Activated naive CD4-positive, alpha-beta T cell treated with anti-CD3 and anti-CD28 coated beads, Interleukin-2, amount 50 U/mL, for 72 hours (primary cell): ENCODE measurements around the gene PCBD2. TPM values are rescaled to one million over a fixed set of nuclear protein-coding genes. Genes with fewer than 3 reads are reported as not detected.
"Not testable (repeated sequence)": the region's sequence is repeated elsewhere in the genome, so short reads cannot be mapped to it uniquely, and the experiment has no call there.

ENCODE experiments used
- ATAC-seq, 2 donors: fragments of 150-1000 bp; cut with Tn5 transposase; 2 replicates each; pipeline ENCODE4 v1.10.0; 2021; ENCODE audit warnings: mild to moderate bottlenecking in 2 of 2, moderate library complexity in 2 of 2
- DNase-seq, 2 donors: peaks; one replicate each; pipeline ENCODE4 v3.0.0; 2021 to 2022; ENCODE audit warnings: low spot score in 2 of 2
- H3K27ac Mint-ChIP-seq, 2 donors: one replicate each; pipeline ENCODE4 v1.8.0; 2022; ENCODE audit warnings: mild to moderate bottlenecking in 2 of 2, mixed read lengths in 2 of 2
- H3K36me3 Mint-ChIP-seq, 2 donors: one replicate each; pipeline ENCODE4 v1.8.0; 2022; ENCODE audit warnings: mixed read lengths in 2 of 2
- H3K9me3 Mint-ChIP-seq, 2 donors: one replicate each; pipeline ENCODE4 v1.8.0; 2022; ENCODE audit warnings: mixed read lengths in 2 of 2
- total RNA-seq, 2 donors: library from RNA; stranded (reverse); gene quantifications; one replicate each; pipeline ENCODE4 v1.2.3, GENCODE V29; 2022

PCBD2 gene
- total RNA-seq, 2 donors from 2014 or later = 5.7 to 14.1 TPM

DNA sequence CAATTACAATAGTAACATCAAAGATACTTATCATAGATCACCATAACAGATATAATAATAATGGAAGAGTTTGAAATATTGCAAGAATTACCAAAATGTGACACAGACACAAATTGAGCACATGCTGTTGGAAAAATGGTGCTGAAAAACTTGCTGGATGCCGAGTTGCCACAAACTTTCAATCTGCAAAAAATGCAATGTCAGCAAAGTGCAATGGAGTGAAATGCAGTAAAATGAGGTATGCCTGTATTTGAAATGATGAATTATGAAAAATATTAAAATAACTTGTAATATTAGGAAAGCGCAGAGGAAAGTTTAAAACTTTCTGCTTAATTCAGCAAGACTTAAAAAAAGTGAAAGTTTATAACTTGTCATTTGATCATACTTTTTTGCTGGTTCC, 12.0 kb upstream of the PCBD2 start:
- Mint-ChIP-seq H3K27ac (no peak overlapping the region), H3K36me3 (peaks cover 10 to 12% of the 10 kb centered on the region in 2 donors), H3K9me3 (no peaks in the 10 kb centered on the region)
- ATAC-seq (no peak), DNase-seq (no peak)

DNA sequence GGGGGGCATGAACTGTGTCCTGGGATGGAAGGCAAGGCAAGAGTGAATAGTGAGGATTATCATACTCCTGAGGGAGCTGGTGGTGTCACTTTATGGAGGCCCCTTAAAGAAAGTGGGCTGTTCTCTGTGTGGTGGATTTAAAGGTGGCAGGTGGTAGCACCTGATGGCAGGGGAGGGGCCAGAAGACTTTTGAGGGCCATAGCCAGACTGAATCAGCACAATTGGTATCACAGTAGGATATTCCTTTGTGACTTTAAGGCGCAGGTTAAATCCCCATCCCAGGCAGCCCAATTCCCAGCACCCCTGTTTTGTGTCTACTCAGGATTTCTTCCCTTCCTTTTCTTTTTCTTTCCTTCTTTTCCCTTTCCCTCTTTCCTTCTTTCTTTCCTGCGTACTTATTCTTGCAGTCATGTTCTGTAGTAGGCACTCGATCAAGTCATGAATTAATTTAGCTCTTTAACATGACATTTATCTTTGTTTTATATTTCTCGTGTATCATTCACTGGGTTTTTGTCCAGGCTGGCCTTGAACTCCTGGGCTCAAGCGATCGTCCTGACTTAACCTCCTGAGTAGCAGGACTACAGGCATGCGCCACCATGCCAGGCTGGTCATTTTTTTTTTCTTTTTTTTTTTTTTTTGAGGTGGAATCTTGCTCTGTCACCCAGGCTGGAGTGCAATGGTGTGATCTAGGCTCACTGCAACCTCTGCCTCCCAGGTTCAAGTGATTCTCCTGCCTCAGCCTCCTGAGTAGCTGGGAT, 11.0 kb upstream of the PCBD2 start:
- H3K27ac Mint-ChIP-seq = peak overlapping the region in 1 of 2 donors; percentile 33
- ATAC-seq = no peak
- no peaks in the 10 kb centered on the region for H3K9me3 Mint-ChIP-seq
- no peak for DNase-seq
- peaks cover 10 to 12% of the 10 kb centered on the region in 2 donors for H3K36me3 Mint-ChIP-seq

DNA sequence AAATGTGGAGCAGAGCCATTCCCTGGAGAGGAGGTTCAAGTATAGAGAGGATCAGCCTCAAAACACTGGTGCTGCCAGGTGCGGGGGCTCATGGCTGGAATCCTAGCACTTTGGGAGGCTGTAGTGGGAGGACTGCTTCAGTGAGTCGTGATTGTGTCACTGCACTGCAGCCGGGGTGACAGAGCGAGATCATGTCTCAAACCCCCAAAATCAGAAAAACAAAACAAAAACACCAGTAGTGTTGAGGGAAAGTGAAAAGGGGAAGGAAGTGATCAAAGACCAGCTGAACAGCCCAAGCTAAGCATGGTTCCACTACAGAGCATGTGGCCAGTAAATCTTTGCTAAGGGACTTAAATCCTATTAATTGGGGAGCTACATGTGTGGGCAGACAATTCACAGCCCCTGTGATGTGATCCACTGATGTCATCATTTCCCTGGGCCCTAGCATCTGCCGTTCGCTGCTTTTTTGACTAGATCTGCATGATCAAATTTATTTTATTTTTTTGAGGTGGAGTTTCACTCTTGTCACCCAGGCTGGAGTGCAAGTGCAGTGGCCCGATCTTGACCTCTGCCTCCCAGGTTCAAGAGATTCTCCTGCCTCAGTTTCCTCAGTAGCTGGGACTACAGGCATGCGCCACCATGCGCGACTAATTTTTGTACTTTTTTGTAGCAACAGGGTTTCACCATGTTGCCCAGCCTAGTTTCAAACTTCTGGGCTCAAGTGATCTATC, 2.7 kb upstream of the PCBD2 start:
- Mint-ChIP-seq H3K27ac (peak overlapping the region; percentile 12 to 51), H3K9me3 (no peaks in the 10 kb centered on the region), H3K36me3 (peaks cover 0 to 6% of the 10 kb centered on the region in 2 donors)
- ATAC-seq (no peak), DNase-seq (no peak)

DNA sequence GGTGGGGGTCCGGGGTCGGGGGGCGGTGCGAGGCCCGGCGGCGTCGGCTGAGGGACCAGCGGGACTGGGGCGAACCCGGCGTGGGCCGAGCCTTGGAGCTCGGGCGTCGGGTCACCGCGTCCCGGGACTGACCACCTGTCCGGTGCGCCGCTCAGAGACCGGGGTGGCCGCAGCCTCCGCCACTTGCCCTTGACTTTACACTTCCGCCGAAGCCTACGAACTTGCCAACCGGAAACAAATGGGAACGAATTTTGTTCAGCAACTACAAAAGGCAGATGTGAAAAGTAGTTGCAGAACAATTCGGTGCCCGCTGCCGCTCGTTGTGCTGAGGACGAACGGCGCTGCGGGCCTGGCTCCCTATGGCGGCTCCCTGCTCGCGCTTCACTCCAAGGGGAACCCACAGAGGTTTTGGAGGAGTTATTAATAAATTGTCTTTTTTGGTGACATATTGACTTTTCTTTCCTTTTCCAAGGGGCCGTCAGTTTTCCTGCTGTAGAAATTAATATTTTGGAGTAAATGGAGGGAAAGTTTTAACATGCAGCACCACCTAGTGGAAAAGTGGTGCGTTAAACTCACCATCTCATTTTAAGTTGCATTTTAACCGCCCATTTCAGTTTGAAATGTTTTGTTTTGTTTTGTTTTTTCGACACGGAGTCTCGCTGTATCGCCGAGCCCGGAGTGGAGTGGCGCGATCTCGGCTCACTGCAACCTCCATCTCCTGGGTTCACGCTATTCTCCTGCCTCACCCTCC, 490 bp downstream of the PCBD2 start:
- DNase-seq (peak in 1 of 2 donors; percentile 71), ATAC-seq (peak; percentile 17 to 36)
- Mint-ChIP-seq H3K36me3 (peaks cover 0 to 6% of the 10 kb centered on the region in 2 donors), H3K9me3 (no peaks in the 10 kb centered on the region), H3K27ac (peak overlapping the region; percentile 97 to 98)

DNA sequence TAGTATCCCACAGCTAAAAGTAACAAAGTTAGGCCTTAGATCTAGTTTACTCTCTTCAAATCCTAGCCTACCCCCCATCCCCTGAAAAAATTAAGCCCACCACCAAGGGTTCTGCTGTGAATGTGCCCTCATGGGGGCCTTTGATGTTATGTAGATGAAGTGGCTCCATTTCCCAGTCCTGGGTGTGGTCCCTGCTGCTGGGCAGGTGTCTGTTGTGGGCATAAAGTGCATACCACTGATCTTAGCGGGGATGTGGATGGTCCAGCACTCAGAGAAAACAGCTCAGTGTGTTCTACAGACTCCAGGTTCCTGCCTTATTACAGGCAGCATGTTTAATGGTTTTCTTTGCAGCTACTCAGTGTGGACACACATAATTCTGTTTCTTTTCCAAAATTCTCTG, 1.9 kb downstream of the PCBD2 start:
- H3K36me3 Mint-ChIP-seq = peaks cover 0 to 6% of the 10 kb centered on the region in 2 donors
- no peaks in the 10 kb centered on the region for H3K9me3 Mint-ChIP-seq
- H3K27ac Mint-ChIP-seq = peak overlapping the region; percentile 97 to 98
- ATAC-seq = no peak
- no peak for DNase-seq

DNA sequence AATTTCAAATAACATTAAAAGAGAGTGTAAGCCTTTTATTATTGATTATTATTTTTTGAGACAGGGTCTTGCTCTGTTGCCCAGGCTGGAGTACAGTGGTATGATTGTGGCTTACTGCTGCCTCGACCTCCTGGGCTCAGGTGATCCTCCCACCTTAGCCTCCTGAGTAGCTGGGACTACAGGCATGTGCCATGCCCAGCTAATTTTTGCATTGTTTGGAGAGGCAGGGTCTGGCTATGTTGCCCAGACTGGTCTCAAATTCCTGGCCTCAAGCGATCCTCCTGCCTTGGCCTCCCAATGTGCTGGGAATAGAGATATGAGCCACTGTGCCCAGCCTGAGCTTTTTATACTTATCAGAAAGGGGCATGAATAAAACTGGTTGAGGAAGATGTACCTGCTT, 5.8 kb downstream of the PCBD2 start:
- not testable (repeated sequence) for ATAC-seq, H3K36me3 Mint-ChIP-seq, H3K27ac Mint-ChIP-seq, H3K9me3 Mint-ChIP-seq, DNase-seq

DNA sequence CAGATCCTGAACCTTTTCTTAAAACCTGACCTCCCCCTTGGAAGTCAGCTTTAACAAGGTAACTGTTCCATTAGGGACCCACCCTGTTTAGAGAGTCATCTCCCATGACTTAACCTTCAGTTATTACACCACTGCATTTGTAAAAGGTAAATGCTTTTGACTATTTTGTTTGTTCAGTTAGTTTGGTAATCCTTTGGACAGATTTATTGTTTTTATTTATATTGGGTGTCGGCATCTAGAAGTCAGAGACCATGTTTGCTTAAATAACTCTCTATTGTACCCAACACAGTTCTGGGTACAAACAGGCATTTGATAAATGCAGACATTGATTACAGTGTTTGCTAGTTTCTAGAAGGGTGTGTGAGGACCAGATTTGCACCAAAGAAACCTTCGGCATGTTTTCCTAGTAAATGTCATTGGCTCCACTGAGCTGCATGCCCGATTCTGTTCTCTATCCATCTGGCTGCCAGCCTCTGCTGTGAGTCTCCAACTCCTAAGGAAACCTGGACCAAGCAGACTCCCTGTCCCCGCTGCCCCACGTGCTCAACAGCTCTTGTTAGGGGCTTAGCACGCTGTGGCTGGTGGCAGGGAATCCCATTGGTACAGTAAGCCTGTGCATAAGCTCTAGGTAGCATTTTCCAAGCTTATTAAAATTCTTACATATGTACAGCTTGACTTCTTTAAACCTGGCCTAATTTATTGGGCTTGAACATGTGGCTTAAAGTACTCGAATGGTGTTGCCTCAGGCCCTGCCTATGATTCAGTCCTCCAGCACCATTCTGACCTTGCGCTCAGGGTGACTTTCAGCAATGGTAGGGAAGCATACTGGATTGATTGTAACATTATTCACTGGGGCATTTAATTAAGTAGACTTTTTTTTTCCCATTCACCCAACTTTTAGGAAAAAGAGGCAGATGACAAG, 6.6 kb downstream of the PCBD2 start:
- Mint-ChIP-seq H3K9me3 (no peaks in the 10 kb centered on the region), H3K27ac (no peak overlapping the region), H3K36me3 (no peaks in the 10 kb centered on the region)
- ATAC-seq (no peak), DNase-seq (no peak)

DNA sequence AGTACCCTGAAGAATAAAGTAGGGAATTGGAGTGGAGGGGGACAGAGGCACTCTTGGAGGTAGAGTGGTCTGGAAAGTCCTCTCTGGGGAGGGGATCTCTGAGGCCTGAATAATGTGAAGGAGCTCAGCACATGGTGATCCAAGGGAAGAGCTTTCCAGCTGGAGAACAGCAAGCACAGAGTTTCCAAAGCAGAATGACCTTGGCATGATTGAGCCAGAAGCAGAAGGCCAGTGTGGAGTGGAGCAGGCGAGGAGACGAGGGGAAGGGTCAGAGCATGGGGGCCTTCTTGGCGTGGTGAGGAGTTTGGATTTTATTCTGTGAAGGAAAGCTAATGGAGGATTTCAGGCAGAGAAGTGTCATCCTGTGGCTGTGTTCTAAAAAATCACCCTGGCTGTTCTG, 8.3 kb downstream of the PCBD2 start:
- peaks cover 0 to 10% of the 10 kb centered on the region in 2 donors for H3K36me3 Mint-ChIP-seq

DNA sequence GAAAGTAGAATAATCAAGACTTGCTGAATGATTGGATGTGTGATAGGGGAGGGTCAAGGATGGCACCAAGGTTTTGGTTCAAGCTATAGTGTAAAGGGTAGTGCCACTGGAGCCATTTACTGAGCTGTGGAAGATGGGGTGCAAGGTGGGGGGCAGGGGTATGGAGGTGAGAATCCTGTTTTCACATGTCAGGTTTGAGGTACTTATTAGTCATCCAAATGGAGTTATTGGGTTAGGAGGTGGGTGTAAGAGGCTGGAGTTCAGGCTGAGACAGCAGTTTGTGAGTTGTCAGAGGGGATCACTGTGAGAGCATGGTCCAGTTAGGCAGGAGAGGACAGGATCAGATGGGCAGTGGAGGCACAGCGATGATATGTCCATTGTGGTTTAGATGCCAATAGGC, 8.9 kb downstream of the PCBD2 start:
- H3K36me3 Mint-ChIP-seq = peaks cover 0 to 10% of the 10 kb centered on the region in 2 donors
- DNase-seq (no peak), ATAC-seq (peak in 1 of 2 donors; percentile 58)
- H3K27ac Mint-ChIP-seq = no peak overlapping the region
- H3K9me3 Mint-ChIP-seq = no peaks in the 10 kb centered on the region

More for the DNA sequence above, 8.3 kb downstream of the PCBD2 start:
- ATAC-seq = no peak
- Mint-ChIP-seq H3K9me3 (no peaks in the 10 kb centered on the region), H3K27ac (no peak overlapping the region)
- no peak for DNase-seq

DNA sequence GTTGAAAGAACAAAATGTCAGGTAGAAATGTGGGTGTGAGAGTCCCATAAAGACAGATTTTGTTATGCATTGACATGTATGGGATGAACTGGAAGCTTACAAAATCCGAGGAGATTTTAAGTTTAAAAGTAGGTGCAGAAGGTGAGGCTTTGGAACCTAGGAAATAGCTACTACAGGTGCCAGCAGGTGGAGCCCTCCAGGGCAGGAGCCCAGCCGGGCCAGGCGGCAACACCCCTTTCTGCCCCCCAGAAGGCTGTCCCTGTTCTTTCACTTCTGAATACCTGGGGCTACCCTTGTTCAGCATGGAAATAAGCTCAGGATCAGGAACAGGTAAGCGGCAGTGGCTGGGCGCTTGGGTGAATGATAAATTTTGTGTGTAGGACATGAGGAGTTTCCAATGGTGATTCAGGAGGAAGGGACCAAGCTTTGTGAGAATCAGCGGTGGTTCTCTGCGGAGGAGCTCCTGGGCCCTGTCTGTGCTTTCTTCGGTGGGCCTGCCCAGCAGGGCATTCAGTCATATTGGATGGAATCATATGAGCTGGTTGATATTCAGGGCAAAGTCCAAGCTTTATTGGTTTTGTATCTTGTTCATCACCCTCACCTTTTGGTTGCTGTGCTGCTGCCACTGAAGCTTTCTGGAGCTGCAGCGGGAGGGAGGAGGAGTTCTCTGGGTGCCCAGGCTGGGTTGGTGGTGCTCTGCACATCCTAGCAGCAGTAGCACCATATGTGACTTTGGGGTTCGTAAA, 12.3 kb downstream of the PCBD2 start:
- ATAC-seq = no peak
- peak overlapping the region in 1 of 2 donors; percentile 32 for H3K27ac Mint-ChIP-seq
- no peaks in the 10 kb centered on the region for H3K9me3 Mint-ChIP-seq
- no peak for DNase-seq
- peaks cover 0 to 10% of the 10 kb centered on the region in 2 donors for H3K36me3 Mint-ChIP-seq

DNA sequence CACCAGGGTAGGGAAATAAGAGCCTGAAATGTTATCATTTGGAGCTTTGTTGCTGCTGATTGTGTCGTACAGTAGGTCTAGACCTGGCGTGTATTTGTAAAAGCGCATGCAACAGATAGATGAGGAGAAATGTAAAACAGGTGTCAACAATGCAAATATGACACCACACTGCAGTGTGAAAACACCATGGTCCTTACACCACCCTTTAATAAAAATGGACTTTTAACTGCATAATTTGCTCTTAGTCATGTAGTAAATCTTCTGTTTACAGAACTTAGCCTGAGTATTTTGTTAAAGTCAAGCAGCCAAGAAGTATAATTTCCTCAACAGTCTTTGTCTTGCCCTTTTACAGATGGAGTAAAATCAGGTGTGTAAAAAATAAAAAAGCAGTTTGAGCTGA, 13.9 kb downstream of the PCBD2 start:
- H3K9me3 Mint-ChIP-seq = no peaks in the 10 kb centered on the region
- H3K36me3 Mint-ChIP-seq = peaks cover 0 to 10% of the 10 kb centered on the region in 2 donors
- ATAC-seq (no peak), DNase-seq (no peak)
- no peak overlapping the region for H3K27ac Mint-ChIP-seq

DNA sequence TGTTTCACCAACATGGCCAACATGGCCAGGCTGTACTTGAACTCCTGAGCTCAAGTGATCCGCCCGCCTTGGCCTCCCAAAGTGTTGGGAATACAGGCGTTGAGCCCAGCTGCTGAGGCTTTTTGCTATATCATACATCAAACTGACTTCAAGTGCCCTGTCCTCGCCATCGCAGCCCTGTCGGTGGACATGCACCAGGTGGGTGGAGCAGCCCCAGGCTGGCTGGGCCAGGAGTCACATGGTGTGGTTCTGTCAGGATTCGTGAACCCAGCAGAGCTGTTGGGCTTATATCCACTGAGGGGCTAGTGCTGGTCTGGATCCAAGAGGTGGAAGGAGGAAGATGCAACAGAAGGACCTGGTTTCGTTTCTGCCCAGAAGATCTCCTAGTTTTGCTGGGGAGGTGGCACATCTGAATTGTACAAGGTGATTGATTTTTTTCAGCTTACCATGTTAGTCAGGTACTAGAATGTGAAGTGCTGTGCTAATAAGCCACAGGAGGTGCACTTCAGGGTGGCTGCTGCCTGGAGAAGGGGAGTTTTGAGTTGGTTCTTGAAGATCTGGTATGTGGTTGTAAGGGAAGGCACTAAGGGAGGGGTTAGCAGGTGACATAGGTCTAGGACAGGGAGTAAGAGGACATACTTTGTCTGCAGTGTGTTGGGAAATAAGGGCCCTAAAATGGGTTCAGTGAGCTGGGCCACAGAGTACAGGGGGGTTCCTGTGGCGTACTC, 16.1 kb downstream of the PCBD2 start:
- Mint-ChIP-seq H3K27ac (peak overlapping the region; percentile 38 to 85), H3K9me3 (no peaks in the 10 kb centered on the region), H3K36me3 (peaks cover 0 to 10% of the 10 kb centered on the region in 2 donors)
- DNase-seq = no peak
- no peak for ATAC-seq

DNA sequence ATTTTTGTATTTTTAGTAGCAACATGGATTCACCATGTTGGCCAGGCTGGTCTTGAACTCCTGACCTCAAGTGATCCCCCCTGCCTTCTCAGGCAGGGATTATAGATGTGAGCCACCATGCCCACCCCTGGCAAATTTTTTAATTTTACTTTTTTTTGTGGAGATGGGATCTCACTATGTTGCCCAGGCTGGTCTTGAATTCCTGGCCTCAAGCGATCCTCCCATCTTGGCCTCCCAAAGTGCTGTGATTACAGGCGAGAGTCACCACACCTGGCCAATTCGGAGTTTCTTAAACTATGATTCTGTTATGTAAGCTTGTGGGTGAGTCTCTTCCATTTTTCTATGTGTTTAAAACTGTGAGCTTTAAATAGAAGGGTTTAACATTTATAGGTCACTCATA, 27.6 kb downstream of the PCBD2 start:
- H3K9me3 Mint-ChIP-seq = no peaks in the 10 kb centered on the region
- DNase-seq = no peak
- no peak for ATAC-seq
- H3K27ac Mint-ChIP-seq = peak overlapping the region in 1 of 2 donors; percentile 22
- H3K36me3 Mint-ChIP-seq = no peaks in the 10 kb centered on the region

DNA sequence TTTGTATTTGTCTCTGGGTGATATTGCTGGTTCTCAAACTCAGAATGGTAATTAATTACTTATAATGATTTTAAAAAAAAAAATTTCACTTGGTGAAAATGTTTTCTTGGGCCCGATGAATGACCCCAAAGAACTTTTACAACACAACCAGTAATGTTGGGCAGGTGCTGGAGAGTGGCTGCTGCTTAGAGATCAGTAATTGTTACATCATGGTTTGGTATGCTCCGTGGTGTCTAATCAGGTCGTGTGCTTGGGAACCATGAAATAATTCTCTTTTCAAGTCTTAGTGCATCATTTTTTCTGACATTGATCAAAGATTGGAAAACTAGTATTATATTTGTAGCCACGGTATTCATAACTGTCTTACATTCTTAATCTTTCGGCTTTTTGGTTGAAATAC, 29.3 kb downstream of the PCBD2 start:
- ATAC-seq = no peak
- Mint-ChIP-seq H3K9me3 (no peaks in the 10 kb centered on the region), H3K36me3 (no peaks in the 10 kb centered on the region), H3K27ac (no peak overlapping the region)
- DNase-seq = no peak
